Mesendoderm (in vitro differentiated cells): Measurements from ENCODE around the gene CHRDL2.

Source experiments
- DNase-seq: peaks from one replicate; pipeline ENCODE4 v3.0.0; 2013
- H2AK5ac ChIP-seq: 2 replicates; pipeline ENCODE4 v1.6.1; 2013; ENCODE audit warnings: low read length, inconsistent platforms
- H2BK120ac ChIP-seq: 2 replicates; pipeline ENCODE4 v1.6.1; 2013; ENCODE audit warnings: low read depth, mild to moderate bottlenecking, low read length, moderate library complexity, mixed read lengths
- H2BK15ac ChIP-seq: replicated peaks from 2 replicates; pipeline ENCODE4 v1.6.1; 2013; ENCODE audit warnings: low read depth, mild to moderate bottlenecking, moderate library complexity
- H2BK5ac ChIP-seq: 2 replicates; pipeline ENCODE4 v1.6.1; 2013; ENCODE audit warnings: low read length, inconsistent platforms
- H3K18ac ChIP-seq: 2 replicates; pipeline ENCODE4 v1.6.1; 2013; ENCODE audit warnings: mild to moderate bottlenecking, low read length, mixed read lengths
- H3K23ac ChIP-seq: one replicate; pipeline ENCODE4 v1.6.1; 2013; ENCODE audit warnings: low read length
- H3K27ac ChIP-seq: 2 replicates; pipeline ENCODE4 v1.5.1; 2013; ENCODE audit warnings: low read depth, mild to moderate bottlenecking, inconsistent platforms, low read length, moderate library complexity
- H3K27me3 ChIP-seq: 2 replicates; pipeline ENCODE4 v1.6.1; 2013; ENCODE audit warnings: low read length, control low read depth, mild to moderate bottlenecking, inconsistent platforms; ENCODE audit not compliant: insufficient read depth, poor library complexity
- H3K36me3 ChIP-seq: 2 replicates; pipeline ENCODE4 v1.6.1; 2013; ENCODE audit warnings: low read length, inconsistent platforms; ENCODE audit not compliant: control insufficient read depth, insufficient read depth
- H3K4ac ChIP-seq: one replicate; pipeline ENCODE4 v1.6.1; 2013; ENCODE audit warnings: low read depth, mild to moderate bottlenecking, low read length, moderate library complexity
- H3K4me1 ChIP-seq: 2 replicates; pipeline ENCODE4 v1.6.1; 2013; ENCODE audit warnings: low read depth, low read length, inconsistent platforms; ENCODE audit not compliant: control insufficient read depth
- H3K4me2 ChIP-seq: 2 replicates; pipeline ENCODE4 v1.6.1; 2013; ENCODE audit warnings: low read length
- H3K4me3 ChIP-seq: 2 replicates; pipeline ENCODE4 v1.5.1; 2013; ENCODE audit warnings: mild to moderate bottlenecking, low read length
- H3K56ac ChIP-seq: one replicate; pipeline ENCODE4 v1.6.1; 2013; ENCODE audit warnings: low read length
- H3K79me1 ChIP-seq: 2 replicates; pipeline ENCODE4 v1.6.1; 2013; ENCODE audit warnings: low read length, inconsistent platforms
- H3K79me2 ChIP-seq: 2 replicates; pipeline ENCODE4 v1.6.1; 2013; ENCODE audit warnings: mild to moderate bottlenecking, low read length; ENCODE audit not compliant: control insufficient read depth, insufficient read depth
- H3K9ac ChIP-seq: 2 replicates; pipeline ENCODE4 v1.6.1; 2013; ENCODE audit warnings: low read length, inconsistent platforms
- H4K5ac ChIP-seq: one replicate; pipeline ENCODE4 v1.6.1; 2013; ENCODE audit warnings: low read length
- H4K8ac ChIP-seq: one replicate; pipeline ENCODE4 v1.6.1; 2013; ENCODE audit warnings: low read depth, mild to moderate bottlenecking, control low read depth, low read length, moderate library complexity
- WGBS: extraction: QIAGEN DNeasy Blood & Tissue Kit; methylation state at CpG from one replicate; pipeline ENCODE4 v1.1.7; 2013; ENCODE audit warnings: low lambda C conversion rate, missing lambda C conversion rate; ENCODE audit not compliant: insufficient coverage; ENCODE audit errors: extremely low coverage; 5-methylcytosine and 5-hydroxymethylcytosine counted together

The CHRDL2 gene

DNA sequence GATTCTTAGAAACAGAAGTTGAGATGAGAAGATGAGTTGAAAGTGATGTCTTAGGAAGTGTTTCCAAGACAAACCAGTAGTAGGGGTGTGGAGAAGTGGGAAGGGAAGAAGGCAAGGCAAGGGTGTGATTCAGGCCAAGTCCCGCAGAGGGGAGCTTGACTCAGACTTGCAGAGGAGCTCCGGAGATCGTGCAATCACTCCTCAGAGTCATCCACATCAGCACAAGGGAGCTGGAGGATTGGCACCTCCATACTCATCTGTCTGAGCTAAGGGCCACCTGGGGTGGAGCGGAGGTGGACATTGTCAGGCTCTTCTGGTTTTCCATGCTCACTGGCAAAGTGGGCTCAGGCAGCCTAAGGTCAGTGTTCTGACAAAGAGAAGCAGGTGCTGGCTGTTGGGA, 44.4 kb downstream of the CHRDL2 start:
- Histone ChIP-seq H3K4me2 (no peak overlapping the region), H3K18ac (no peak overlapping the region), H3K56ac (no peak overlapping the region), H3K23ac (no peak overlapping the region), H2BK5ac (no peak overlapping the region), H2BK120ac (no peak overlapping the region), H3K79me1 (no peaks in the 10 kb centered on the region), H3K27me3 (no peaks in the 10 kb centered on the region), H3K4me1 (no peaks in the 10 kb centered on the region), H3K4ac (no peak overlapping the region), H3K27ac (no peak overlapping the region), H4K5ac (no peak overlapping the region), H4K8ac (no peak overlapping the region), H3K4me3 (no peak overlapping the region), H2BK15ac (no peak overlapping the region), H3K79me2 (no peaks in the 10 kb centered on the region), H2AK5ac (no peak overlapping the region), H3K9ac (no peak overlapping the region), H3K36me3 (no peaks in the 10 kb centered on the region)
- no CpG with 5 or more reads among the region's 4 CpGs for WGBS
- no peak for DNase-seq

DNA sequence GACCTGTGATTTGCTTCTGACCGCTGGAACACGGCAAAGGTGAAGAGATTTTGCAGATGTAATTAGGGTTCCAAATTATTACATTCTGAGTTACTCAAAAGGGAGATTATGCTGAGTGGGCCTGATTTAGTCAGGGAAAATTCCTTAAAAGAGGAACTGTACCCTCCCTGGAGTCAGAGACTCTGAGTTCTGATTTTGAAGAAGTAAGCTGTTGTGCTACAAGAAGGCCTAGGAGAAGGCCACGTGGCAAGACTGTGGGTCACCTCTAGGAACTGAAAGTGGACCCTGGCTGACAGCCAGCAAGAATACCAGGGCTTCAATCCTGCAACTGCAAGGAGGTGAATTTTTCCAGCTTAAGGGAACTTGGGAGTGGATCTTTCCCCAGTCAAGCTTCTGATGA, 45.3 kb downstream of the CHRDL2 start:
- H3K4me2 ChIP-seq: no peak overlapping the region
- H3K4ac ChIP-seq: no peak overlapping the region
- H3K27me3 ChIP-seq: no peaks in the 10 kb centered on the region
- H2BK15ac ChIP-seq: no peak overlapping the region
- H3K4me1 ChIP-seq: no peaks in the 10 kb centered on the region
- no peak overlapping the region for H3K56ac ChIP-seq
- no peak overlapping the region for H2BK5ac ChIP-seq
- H3K79me2 ChIP-seq: no peaks in the 10 kb centered on the region
- no peak overlapping the region for H3K4me3 ChIP-seq
- H4K8ac ChIP-seq: no peak overlapping the region
- no peak overlapping the region for H3K23ac ChIP-seq
- H2BK120ac ChIP-seq: no peak overlapping the region
- no peak overlapping the region for H2AK5ac ChIP-seq
- H3K36me3 ChIP-seq: no peaks in the 10 kb centered on the region
- no CpG with 5 or more reads among the region's 3 CpGs for WGBS
- H3K18ac ChIP-seq: no peak overlapping the region
- no peak overlapping the region for H3K27ac ChIP-seq
- H4K5ac ChIP-seq: no peak overlapping the region
- DNase-seq: no peak
- H3K79me1 ChIP-seq: no peaks in the 10 kb centered on the region
- H3K9ac ChIP-seq: no peak overlapping the region

GRCh38 chr11:74685338-74685737, 45.9 kb downstream of the CHRDL2 start:
- no peak overlapping the region for H2BK5ac ChIP-seq
- no peak overlapping the region for H2BK120ac ChIP-seq

DNA sequence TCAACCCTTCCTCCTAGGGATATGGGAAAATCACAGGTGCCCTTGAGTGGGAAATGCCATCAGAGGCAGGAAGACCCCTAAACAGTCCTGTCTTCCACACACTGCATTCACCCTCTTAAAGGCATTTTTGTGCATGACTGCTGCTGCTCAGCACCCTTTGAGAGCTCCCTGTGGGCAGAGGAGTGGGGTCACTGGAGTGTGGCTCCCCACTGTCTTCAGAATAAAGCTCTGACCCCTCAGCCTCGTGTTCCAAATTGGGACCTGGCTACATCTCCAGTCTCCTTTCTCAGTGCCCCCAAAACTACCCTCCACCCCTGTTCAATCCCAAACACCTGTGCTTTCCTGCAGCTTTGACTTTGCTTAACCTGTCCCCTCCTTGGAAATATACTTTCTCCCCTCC, 46.6 kb downstream of the CHRDL2 start:
- Histone ChIP-seq H2BK15ac (no peak overlapping the region), H4K5ac (no peak overlapping the region), H2AK5ac (no peak overlapping the region), H3K27me3 (no peaks in the 10 kb centered on the region), H3K79me2 (no peaks in the 10 kb centered on the region), H3K23ac (no peak overlapping the region), H2BK5ac (no peak overlapping the region), H3K4ac (no peak overlapping the region), H3K27ac (no peak overlapping the region), H3K9ac (no peak overlapping the region), H3K4me1 (no peaks in the 10 kb centered on the region), H3K79me1 (no peaks in the 10 kb centered on the region), H3K18ac (no peak overlapping the region), H3K36me3 (no peaks in the 10 kb centered on the region), H2BK120ac (no peak overlapping the region), H3K4me2 (no peak overlapping the region), H4K8ac (no peak overlapping the region), H3K56ac (no peak overlapping the region), H3K4me3 (no peak overlapping the region)
- WGBS: no CpG with 5 or more reads among the region's 1 CpG
- DNase-seq: no peak

More at GRCh38 chr11:74685338-74685737, 45.9 kb downstream of the CHRDL2 start:
- no peak overlapping the region for H3K18ac ChIP-seq
- no peak overlapping the region for H3K4me2 ChIP-seq
- H2BK15ac ChIP-seq: no peak overlapping the region
- H3K4me3 ChIP-seq: no peak overlapping the region
- H4K8ac ChIP-seq: no peak overlapping the region
- H3K27me3 ChIP-seq: no peaks in the 10 kb centered on the region
- no peaks in the 10 kb centered on the region for H3K79me1 ChIP-seq
- no peak overlapping the region for H3K27ac ChIP-seq
- no peaks in the 10 kb centered on the region for H3K4me1 ChIP-seq
- no peak for DNase-seq
- H3K79me2 ChIP-seq: no peaks in the 10 kb centered on the region
- no peak overlapping the region for H3K23ac ChIP-seq
- no peak overlapping the region for H4K5ac ChIP-seq
- H3K9ac ChIP-seq: no peak overlapping the region
- H3K4ac ChIP-seq: no peak overlapping the region
- no peaks in the 10 kb centered on the region for H3K36me3 ChIP-seq
- H3K56ac ChIP-seq: no peak overlapping the region
- H2AK5ac ChIP-seq: no peak overlapping the region

- WGBS: no CpG with 5 or more reads among the region's 12 CpGs
- no peak overlapping the region for H2BK15ac ChIP-seq
- H3K27me3 ChIP-seq: no peaks in the 10 kb centered on the region
- no peak overlapping the region for H3K27ac ChIP-seq
- no peak for DNase-seq
- H3K23ac ChIP-seq: no peak overlapping the region
- no peak overlapping the region for H2AK5ac ChIP-seq
- no peak overlapping the region for H2BK5ac ChIP-seq
- no peak overlapping the region for H3K9ac ChIP-seq
- H3K56ac ChIP-seq: no peak overlapping the region
- H3K4me3 ChIP-seq: no peak overlapping the region
- H3K4ac ChIP-seq: no peak overlapping the region
- H3K36me3 ChIP-seq: no peaks in the 10 kb centered on the region
- no peak overlapping the region for H3K4me2 ChIP-seq
- no peaks in the 10 kb centered on the region for H3K79me1 ChIP-seq
- H3K4me1 ChIP-seq: no peaks in the 10 kb centered on the region
- no peak overlapping the region for H4K8ac ChIP-seq
- H2BK120ac ChIP-seq: no peak overlapping the region
- no peak overlapping the region for H3K18ac ChIP-seq
- H3K79me2 ChIP-seq: no peaks in the 10 kb centered on the region
- no peak overlapping the region for H4K5ac ChIP-seq
These were observed 47.2 kb downstream of the CHRDL2 start for GRCh38 chr11:74683941-74684481.

GRCh38 chr11:74683279-74683871, 47.9 kb downstream of the CHRDL2 start:
- no peak overlapping the region for H2BK5ac ChIP-seq
- peak overlapping the region; percentile 15 for H3K9ac ChIP-seq
- H3K4ac ChIP-seq: no peak overlapping the region
- H3K27me3 ChIP-seq: no peaks in the 10 kb centered on the region
- DNase-seq: peak; percentile 17
- no CpG with 5 or more reads among the region's 59 CpGs for WGBS
- no peak overlapping the region for H3K23ac ChIP-seq
- no peak overlapping the region for H4K5ac ChIP-seq
- H3K79me1 ChIP-seq: no peaks in the 10 kb centered on the region
- no peak overlapping the region for H2AK5ac ChIP-seq
- no peak overlapping the region for H3K18ac ChIP-seq
- no peak overlapping the region for H3K4me3 ChIP-seq
- H3K56ac ChIP-seq: peak overlapping the region; percentile 47
- no peak overlapping the region for H4K8ac ChIP-seq
- no peak overlapping the region for H3K4me2 ChIP-seq
- no peaks in the 10 kb centered on the region for H3K79me2 ChIP-seq
- no peaks in the 10 kb centered on the region for H3K4me1 ChIP-seq
- no peak overlapping the region for H2BK120ac ChIP-seq
- no peak overlapping the region for H2BK15ac ChIP-seq
- H3K36me3 ChIP-seq: no peaks in the 10 kb centered on the region
- H3K27ac ChIP-seq: no peak overlapping the region
